Stimulated activated CD8-positive, alpha-beta memory T cell treated with anti-CD3 and anti-CD28 coated beads, Interleukin-4, amount 100 ng/mL, for 48 hours (primary cell): Measurements from ENCODE around the gene FEN1.

Source experiments
- DNase-seq: peaks from one replicate; pipeline ENCODE4 v3.0.0-alpha.2; 2020

Gene FEN1

GRCh38 chr11:61757213-61757862, 35.4 kb upstream of the FEN1 start:
- no peak for DNase-seq

- no peak for DNase-seq
Observed at GRCh38 chr11:61760946-61761345, 31.8 kb upstream of the FEN1 start.

DNA sequence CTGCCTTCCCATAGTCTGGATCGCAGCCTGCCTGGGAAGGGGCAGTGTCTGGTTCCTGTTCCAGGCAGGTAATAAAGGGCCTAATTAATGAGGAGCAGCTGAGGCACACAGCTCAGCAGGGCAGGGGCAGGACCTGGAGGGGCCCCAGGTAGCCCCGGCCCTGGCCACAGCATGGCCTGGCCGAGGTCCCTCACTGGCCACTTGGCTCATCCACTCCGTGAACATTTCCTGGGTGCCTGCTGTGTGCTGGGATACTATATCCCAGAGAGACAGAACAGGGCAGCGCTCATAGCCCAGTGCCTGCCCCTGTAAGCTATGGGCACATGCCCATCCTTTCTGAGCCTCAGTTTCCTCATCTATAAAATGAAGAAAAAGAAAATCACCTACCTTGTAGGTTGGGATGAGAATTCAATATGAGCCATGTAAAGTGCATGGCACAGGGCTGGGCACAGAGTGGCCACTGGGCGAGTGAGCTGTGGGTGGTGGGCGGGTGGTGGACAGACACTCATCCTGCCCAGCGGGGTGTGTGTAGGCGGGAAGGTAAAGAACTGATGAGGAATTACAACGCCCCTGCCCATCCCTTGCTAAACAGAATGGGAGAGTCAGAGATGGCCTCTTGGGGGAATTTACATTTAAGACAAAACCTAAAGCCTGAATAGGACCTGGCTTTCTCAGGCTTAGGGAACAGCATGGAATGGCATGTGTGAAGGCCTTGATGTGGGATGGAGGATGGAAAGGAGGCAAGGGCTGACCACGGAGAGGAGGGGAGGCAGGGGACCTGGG, 31.1 kb upstream of the FEN1 start:
- no peak for DNase-seq

GRCh38 chr11:61762223-61762615, 30.5 kb upstream of the FEN1 start:
- no peak for DNase-seq

DNA sequence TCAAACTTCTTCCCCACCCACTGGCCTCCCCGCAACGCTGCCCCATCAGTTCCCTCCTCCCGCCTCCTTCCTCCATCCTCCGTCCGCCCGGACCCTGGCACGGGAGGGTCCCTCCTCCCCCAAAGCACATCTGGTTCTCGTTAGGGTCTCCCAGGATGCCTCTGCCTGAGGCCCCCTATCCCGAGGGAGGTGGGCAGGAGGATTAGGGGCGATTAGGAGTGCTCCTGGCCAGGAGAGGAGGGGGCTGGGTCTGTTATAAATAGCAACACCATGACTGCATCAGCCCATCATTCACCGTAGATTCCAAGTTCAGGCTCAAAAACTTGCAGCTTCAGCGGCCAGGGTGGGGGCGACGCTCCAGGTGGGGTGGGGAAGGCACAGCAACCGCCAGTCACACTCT, 29.9 kb upstream of the FEN1 start:
- DNase-seq: no peak

- no peak for DNase-seq
Observed at GRCh38 chr11:61763930-61764605, 28.6 kb upstream of the FEN1 start.

- DNase-seq: no peak
Observed at GRCh38 chr11:61764606-61765260, 28.0 kb upstream of the FEN1 start.

DNA sequence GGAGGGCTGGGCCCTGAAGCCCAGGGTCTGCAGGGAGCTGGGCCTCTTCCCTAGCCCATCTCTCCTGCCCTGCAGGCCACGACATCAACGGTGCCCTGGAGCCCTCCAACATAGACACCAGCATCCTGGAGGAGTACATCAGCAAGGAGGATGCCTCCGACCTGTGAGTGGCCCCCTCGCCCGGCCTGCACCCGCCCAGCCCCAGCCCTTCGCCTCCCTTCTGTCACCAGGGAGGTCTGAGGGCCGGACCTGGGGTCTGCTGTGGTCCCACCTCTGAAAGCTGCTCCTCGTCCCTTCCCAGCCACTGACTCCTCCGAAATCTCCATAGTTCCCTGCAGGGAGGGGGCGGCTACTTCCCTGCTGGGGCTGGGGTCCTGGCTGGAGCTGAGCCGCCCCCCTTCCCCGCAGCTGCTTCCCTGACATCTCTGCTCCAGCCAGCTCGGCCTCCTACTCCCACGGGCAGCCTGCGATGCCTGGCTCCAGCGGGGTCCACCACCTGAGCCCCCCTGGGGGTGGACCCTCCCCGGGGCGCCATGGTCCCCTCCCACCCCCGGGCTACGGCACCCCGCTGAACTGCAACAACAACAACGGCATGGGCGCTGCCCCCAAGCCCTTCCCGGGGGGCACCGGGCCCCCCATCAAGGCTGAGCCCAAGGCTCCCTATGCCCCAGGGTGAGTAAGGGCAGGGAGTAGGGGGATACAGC, 27.0 kb upstream of the FEN1 start:
- DNase-seq: no peak

GRCh38 chr11:61766353-61766841, 26.3 kb upstream of the FEN1 start:
- DNase-seq: no peak

GRCh38 chr11:61768376-61769076, 24.2 kb upstream of the FEN1 start:
- DNase-seq: no peak

DNA sequence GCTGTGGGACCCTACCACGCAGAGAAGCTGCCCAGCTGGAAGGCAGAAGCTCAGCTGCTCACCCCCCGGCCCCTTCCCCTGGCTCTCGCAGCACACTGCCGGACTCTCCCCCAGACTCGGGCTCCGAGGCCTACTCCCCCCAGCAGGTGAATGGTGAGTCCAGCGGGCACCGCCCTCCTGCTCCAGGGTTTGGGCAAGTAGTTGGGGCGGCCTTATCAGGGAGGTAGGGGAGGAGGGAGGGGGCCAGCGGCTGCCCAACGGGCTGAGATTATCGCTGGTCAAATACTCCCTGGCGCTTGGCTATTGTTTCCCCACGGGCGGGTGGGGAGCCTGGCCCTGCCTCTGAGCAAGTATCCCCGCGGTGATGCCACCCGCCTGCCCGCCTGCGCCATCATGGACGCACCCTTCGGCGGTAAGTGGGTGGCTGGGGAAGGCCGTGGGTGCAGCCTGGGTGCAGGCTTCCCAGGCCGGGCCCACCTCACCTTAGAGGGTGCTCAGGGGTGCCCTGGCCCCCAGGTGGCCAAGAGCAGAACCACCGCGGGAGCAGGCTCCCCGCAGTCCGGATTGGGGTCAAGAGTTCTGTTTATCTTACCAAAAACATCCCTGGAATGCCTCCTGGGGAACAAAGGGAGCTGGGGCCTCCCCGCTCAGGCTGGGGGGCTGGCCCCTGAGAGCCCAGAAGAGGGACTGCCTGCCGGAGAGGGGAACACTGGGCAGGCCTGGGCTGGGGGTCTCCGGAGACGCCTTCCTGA, 23.4 kb upstream of the FEN1 start:
- DNase-seq: no peak

GRCh38 chr11:61769946-61770683, 22.6 kb upstream of the FEN1 start:
- DNase-seq: no peak

DNA sequence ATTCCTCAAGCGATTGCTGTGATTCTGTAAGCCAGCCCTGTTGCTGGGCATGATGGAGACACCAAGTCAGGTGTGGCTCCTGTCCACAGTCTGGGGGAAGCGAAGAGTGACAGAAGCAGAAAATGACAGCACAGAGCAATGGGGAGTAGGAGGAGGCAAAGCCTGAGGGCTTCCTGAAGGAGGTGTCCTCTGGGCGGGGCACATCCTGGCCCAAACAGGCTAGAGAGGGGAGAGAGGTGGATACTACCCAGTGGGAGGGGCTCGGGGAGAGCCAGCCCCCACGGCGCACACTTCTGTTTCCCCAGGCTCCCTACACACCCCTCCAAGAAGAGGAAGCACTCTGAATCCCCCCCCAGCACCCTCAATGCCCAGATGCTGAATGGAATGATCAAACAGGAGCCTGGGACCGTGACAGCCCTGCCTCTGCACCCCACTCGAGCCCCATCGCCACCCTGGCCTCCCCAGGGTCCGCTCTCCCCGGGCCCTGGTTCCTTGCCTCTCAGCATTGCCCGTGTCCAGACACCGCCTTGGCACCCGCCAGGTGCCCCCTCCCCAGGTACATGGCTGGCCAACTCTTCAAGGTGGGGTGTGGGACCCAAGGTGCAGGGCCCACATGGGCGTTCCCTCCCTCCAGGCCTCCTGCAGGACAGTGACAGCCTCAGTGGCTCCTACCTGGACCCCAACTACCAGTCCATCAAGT, 21.4 kb upstream of the FEN1 start:
- DNase-seq: no peak

DNA sequence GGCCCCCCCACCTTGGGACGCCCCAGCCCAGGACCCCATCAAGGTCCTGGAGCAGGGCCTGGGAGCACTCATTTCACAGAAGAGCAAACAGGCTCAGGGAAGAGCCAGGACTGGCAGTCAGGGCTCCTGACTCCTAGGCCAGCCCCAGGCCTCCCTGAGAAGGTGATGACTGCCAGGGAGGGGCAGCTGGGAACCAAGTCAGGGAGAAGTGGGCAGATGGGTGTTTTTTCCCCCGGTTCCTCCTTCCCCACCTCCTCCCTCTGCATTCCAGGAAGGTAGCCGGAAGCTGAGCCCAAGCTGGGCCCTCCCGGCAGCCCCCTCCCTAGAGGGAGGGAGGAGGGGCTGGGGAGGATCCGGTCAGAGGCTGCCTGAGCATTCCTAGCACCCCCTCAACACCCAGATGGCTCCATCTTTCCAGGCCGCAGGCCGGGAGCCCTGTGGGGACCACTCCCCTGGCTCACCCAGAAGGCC, 20.7 kb upstream of the FEN1 start:
- no peak for DNase-seq

DNA sequence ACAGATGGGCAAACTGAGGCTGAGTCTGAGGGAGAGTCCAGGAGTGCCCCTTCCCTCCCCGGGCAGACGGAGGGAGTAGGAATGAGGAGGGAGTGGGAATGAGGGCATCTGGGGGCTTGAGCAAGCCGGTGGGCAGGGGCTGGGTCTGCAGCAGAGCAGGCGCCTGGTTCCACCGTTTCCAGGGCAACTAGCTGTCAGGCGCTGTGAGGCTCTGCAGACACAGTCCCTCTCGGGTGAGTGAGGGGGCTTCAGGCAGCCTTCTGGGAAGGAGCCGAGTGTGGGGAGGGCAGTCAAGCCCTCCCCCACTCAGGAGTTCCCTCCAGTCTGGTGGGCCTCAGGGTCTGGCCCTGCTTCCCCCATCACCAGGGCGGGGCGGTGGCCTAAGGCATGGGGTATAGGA, 19.4 kb upstream of the FEN1 start:
- no peak for DNase-seq

- DNase-seq: no peak
Observed at GRCh38 chr11:61773809-61774208, 18.9 kb upstream of the FEN1 start.

GRCh38 chr11:61774411-61774810, 18.3 kb upstream of the FEN1 start:
- DNase-seq: no peak

DNA sequence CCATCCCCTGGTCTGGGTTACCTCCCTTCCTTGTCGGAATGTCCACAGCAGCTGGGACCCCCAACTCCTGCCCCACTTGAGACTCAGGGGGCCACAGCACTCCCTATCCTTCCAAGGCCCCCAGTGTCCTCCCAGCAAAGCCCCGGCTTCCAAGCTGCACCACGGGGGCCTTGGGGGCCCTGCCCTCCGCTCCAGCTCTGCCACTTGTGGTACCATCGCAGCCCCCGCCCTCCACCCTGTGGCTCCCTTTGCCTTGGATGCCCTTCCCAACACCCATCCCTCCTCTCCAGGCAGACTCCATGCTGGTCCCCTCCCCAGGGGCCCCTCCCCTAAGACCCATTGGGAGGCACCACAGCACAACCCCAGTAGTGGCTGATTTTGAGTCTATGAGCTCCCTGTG, 17.6 kb upstream of the FEN1 start:
- DNase-seq: no peak

- DNase-seq: no peak
Observed at GRCh38 chr11:61775606-61776554, 16.8 kb upstream of the FEN1 start.
